Endothelial cell of umbilical vein (primary cell): Measurements from ENCODE around the gene CCDC27. TPM values are rescaled to one million over a fixed set of nuclear protein-coding genes. Genes with fewer than 3 reads are reported as not detected.

ENCODE experiments used
- BruUV-seq: library from RNA; stranded (reverse); fragments of 400-500 nt; replicated peaks from 2 replicates; lab custom pipeline; 2021; lab: Mats Ljungman, UMichigan
- CTCF ChIA-PET: fragments of 300-600, 350-600 bp; sonication (Branson Sonifier 250); formaldehyde crosslinking; loops from one replicate; lab custom pipeline; 2021; ENCODE audit warnings: antibody characterized with exemption, inconsistent platforms; lab: Charles Lee
- POLR2A ChIA-PET: fragments of 300-600, 350-600 bp; sonication (Branson Sonifier 250); formaldehyde crosslinking; loops from one replicate; lab custom pipeline; 2021; ENCODE audit warnings: antibody characterized with exemption, inconsistent platforms; lab: Charles Lee
- DNase-seq: peaks from one replicate; pipeline ENCODE4 v3.0.0-alpha.2; 2011; ENCODE audit warnings: low read depth, low spot score
- FAIRE-seq: peaks from 2 replicates; lab custom pipeline; 2011; peaks lifted over from hg19 to GRCh38; lab: Jason Lieb, UNC
- H2AFZ ChIP-seq: 2 replicates; pipeline ENCODE4 v1.6.0; 2012; ENCODE audit warnings: low read depth, low read length, control low read depth, inconsistent platforms
- H3K27ac ChIP-seq: 2 replicates; pipeline ENCODE4 v1.5.1; 2011; ENCODE audit warnings: low read depth, mild to moderate bottlenecking, control low read depth, low read length, moderate library complexity; ENCODE audit not compliant: insufficient read depth
- H3K27me3 ChIP-seq, 2 experiments: 2 replicates each; pipeline versions ENCODE4 v1.6.0 to v1.6.1; 2011; ENCODE audit warnings: low read length in 2 of 2, mixed read lengths in 1 of 2; ENCODE audit not compliant: control insufficient read depth in 2 of 2, insufficient read depth in 2 of 2
- H3K36me3 ChIP-seq, 2 experiments: 2 replicates in 1 of 2; 3 replicates in 1 of 2; pipeline ENCODE4 v1.5.1; 2011; ENCODE audit warnings: low read length in 2 of 2, mild to moderate bottlenecking in 1 of 2, moderate library complexity in 1 of 2; ENCODE audit not compliant: control insufficient read depth in 2 of 2, insufficient read depth in 2 of 2; ENCODE audit errors: extremely low read depth in 1 of 2
- H3K4me1 ChIP-seq: 3 replicates; pipeline ENCODE4 v1.5.1; 2011; ENCODE audit warnings: mild to moderate bottlenecking, low read length; ENCODE audit not compliant: control insufficient read depth, insufficient read depth; ENCODE audit errors: extremely low read depth
- H3K4me2 ChIP-seq: 2 replicates; pipeline ENCODE4 v1.6.1; 2011; ENCODE audit warnings: low read length, control low read depth, mixed read lengths; ENCODE audit not compliant: insufficient read depth
- H3K4me3 ChIP-seq, 3 experiments: fragments of 200-600 bp in 1 of 3; sonication (generic), shearing (Covaris generic) in 1 of 3; replicated peaks in 1 of 3; 2 replicates each; pipeline ENCODE4 v1.5.1; 2011 to 2016; ENCODE audit warnings: control low read depth in 3 of 3, low read length in 3 of 3, mild to moderate bottlenecking in 2 of 3, inconsistent platforms in 1 of 3, low read depth in 1 of 3, moderate library complexity in 1 of 3; ENCODE audit not compliant: insufficient read depth in 1 of 3
- H3K79me2 ChIP-seq: 2 replicates; pipeline ENCODE4 v1.6.0; 2012; ENCODE audit warnings: low read length, inconsistent platforms; ENCODE audit not compliant: control insufficient read depth, insufficient read depth
- H3K9ac ChIP-seq: replicated peaks from 2 replicates; pipeline ENCODE3; 2011; ENCODE audit warnings: low read length, control low read depth; ENCODE audit not compliant: insufficient read depth; ENCODE audit errors: extremely low read depth
- H3K9me1 ChIP-seq: replicated peaks from 3 replicates; pipeline ENCODE4 v1.6.0; 2011; ENCODE audit warnings: mild to moderate bottlenecking, low read length; ENCODE audit not compliant: control insufficient read depth, insufficient read depth; ENCODE audit errors: extremely low read depth
- H3K9me3 ChIP-seq: replicated peaks from 2 replicates; pipeline ENCODE4 v1.5.1; 2012; ENCODE audit warnings: low read length, inconsistent platforms; ENCODE audit not compliant: control insufficient read depth, insufficient read depth
- H4K20me1 ChIP-seq: replicated peaks from 2 replicates; pipeline ENCODE3; 2011; ENCODE audit warnings: mild to moderate bottlenecking, low read length; ENCODE audit not compliant: control insufficient read depth, insufficient read depth; ENCODE audit errors: extremely low read depth
- CTCF ChIP-seq, 2 donors: IDR thresholded peaks; 1 replicate in 1 of 2; 2 replicates in 1 of 2; pipeline ENCODE4 v1.5.1; 2011; ENCODE audit warnings: low read length in 2 of 2, mild to moderate bottlenecking in 2 of 2, moderate library complexity in 2 of 2, control low read depth in 1 of 2, inconsistent platforms in 1 of 2, low read depth in 1 of 2; ENCODE audit not compliant: insufficient read depth in 1 of 2; ENCODE audit errors: extremely low read depth in 1 of 2
- EZH2 ChIP-seq: IDR thresholded peaks from 2 replicates; pipeline ENCODE4 v1.6.1; 2012; ENCODE audit warnings: borderline replicate concordance, low read depth, mild to moderate bottlenecking, moderate library complexity, low read length, inconsistent platforms; ENCODE audit not compliant: severe bottlenecking
- FOS ChIP-seq: IDR thresholded peaks from 2 replicates; pipeline ENCODE4 v1.6.1; 2011; ENCODE audit warnings: mild to moderate bottlenecking, low read length, moderate library complexity, borderline replicate concordance; ENCODE audit not compliant: insufficient read depth
- GATA2 ChIP-seq: IDR thresholded peaks from 2 replicates; pipeline ENCODE4 v1.7.0; 2011; ENCODE audit warnings: low read depth, mild to moderate bottlenecking, moderate library complexity, mixed read lengths, low read length; ENCODE audit not compliant: insufficient read length, insufficient read depth
- JUN ChIP-seq: IDR thresholded peaks from 2 replicates; pipeline ENCODE4 v1.6.1; 2011; ENCODE audit warnings: borderline replicate concordance, low read depth; ENCODE audit not compliant: insufficient read length, insufficient read depth
- MAX ChIP-seq: IDR thresholded peaks from 2 replicates; pipeline ENCODE4 v1.6.1; 2011; ENCODE audit not compliant: insufficient read depth, insufficient read length
- MYC ChIP-seq: IDR thresholded peaks from one replicate; pipeline ENCODE4 v1.6.1; 2011; ENCODE audit warnings: mild to moderate bottlenecking, low read depth, low read length
- POLR2A ChIP-seq: IDR thresholded peaks from 2 replicates; pipeline ENCODE4 v1.6.1; 2012; ENCODE audit warnings: low read depth, mild to moderate bottlenecking, control low read depth, low read length
- POLR2AphosphoS5 ChIP-seq: IDR thresholded peaks from 2 replicates; pipeline ENCODE4 v1.6.1; 2012; ENCODE audit warnings: low read depth, mild to moderate bottlenecking, control low read depth, low read length, moderate library complexity; ENCODE audit not compliant: insufficient read depth
- dilution Hi-C: fragments of 300-500 bp; cut with MboI; formaldehyde crosslinking; loops from one replicate; pipeline ENCODE4 v1.15.0; 2019; ENCODE audit warnings: low sequenced_read_pairs; ENCODE audit not compliant: extremely low pct_ligation_motif_present
- intact Hi-C: fragments of 100-400 bp; cut with micrococcal nuclease; formaldehyde crosslinking; loops from one replicate; pipeline ENCODE4 v1.10.0; 2022
- polyA plus RNA-seq, 4 experiments: library from polyadenylated mRNA; depleted of rRNA in 3 of 4; stranded (reverse) in 3 of 4; unstranded in 1 of 4; fragments of >200 nt; gene quantifications; 2 replicates each; pipeline versions ENCODE4 v1.2.1 to v1.2.3, GENCODE V29; 2011 to 2012; ENCODE audit warnings: missing spikeins in 1 of 4
- total RNA-seq: library from RNA; stranded (reverse); gene quantifications from 2 replicates; pipeline ENCODE4 v1.2.3, GENCODE V29; 2021

Gene CCDC27
- total and polyA plus RNA-seq, 2 donors (not counting 3 experiments of a cell fraction or from before 2014, with no cell fraction given): not detected

GRCh38 chr1:3795453-3796214 is 43.4 kb downstream of the CCDC27 start:
- Histone ChIP-seq H4K20me1 (no peaks in the 10 kb centered on the region), H3K27me3 (peaks cover 0 to 1% of the 10 kb centered on the region in 2 experiments), H3K4me1 (peaks cover 8% of the 10 kb centered on the region), H3K9me1 (no peaks in the 10 kb centered on the region), H3K4me2 (peak overlapping the region; percentile 94), H3K79me2 (peaks cover 44% of the 10 kb centered on the region), H2AFZ (peak overlapping the region; percentile 83), H3K36me3 (no peaks in the 10 kb centered on the region), H3K27ac (peak overlapping the region; percentile 43), H3K4me3 (peak overlapping the region; percentile 46 to 73 (median 73)), H3K9ac (peak overlapping the region; percentile 59), H3K9me3 (no peaks in the 10 kb centered on the region)
- CTCF ChIA-PET: interaction anchor here (0.8 to 1.6 kb wide), 7 partner anchors 8 to 343 kb away, joined by 3 to 7 read pairs (median 4); partner anchors contain the start of gene C1orf174
- FAIRE-seq (no peak), DNase-seq (no peak)
- dilution Hi-C loops: no loop called here
- no TSS peak for BruUV-seq
- intact Hi-C loops: loop anchor here (1.0 kb wide), 4 partner anchors 23 to 105 kb away; partner anchors contain the start of genes C1orf174, CEP104, DFFB and SMIM1
- TF ChIP-seq MYC (no peak), POLR2A (no peak), MAX (no peak), CTCF (IDR thresholded peaks at IDR 0.05; ENCODE audit: extremely low read depth in 1 of 2, insufficient read depth in 1 of 2, low read depth in 1 of 2, low read length in 2 of 2) (no peak), POLR2AphosphoS5 (no peak), GATA2 (no peak), JUN (no peak), FOS (no peak), EZH2 (no peak)
- POLR2A ChIA-PET: no interaction called here
